HUDEP-2 (cell line): ENCODE data around the gene ENAM.
"Not testable (repeated sequence)": the region's sequence is repeated elsewhere in the genome, so short reads cannot be mapped to it uniquely, and the experiment has no call there.

Source experiments
- DNase-seq, 76 experiments: peaks; one replicate each; lab custom pipeline; 2025; ENCODE audit not compliant: unreplicated experiment in 76 of 76; lab: John Stamatoyannopoulos, UW

The ENAM gene

DNA sequence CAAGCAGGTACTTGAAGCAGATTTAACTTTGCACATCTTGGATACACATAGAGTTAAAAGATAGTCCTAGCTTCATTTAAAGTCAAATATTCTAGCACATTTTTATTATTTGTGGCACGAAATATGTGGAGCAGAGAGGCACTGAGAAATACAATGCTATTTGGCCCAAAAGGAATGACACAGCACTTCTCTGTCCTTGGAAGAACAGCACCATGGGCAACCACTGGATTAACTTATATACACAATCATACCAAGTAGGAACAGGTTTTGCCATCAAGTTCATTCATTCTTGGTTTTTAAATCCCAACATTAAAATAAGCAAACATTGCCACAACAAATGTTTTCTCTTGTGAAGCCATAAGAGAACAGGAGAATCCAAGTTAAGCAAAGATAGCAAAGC, 924 bp upstream of the ENAM start:
- no peak for DNase-seq

DNA sequence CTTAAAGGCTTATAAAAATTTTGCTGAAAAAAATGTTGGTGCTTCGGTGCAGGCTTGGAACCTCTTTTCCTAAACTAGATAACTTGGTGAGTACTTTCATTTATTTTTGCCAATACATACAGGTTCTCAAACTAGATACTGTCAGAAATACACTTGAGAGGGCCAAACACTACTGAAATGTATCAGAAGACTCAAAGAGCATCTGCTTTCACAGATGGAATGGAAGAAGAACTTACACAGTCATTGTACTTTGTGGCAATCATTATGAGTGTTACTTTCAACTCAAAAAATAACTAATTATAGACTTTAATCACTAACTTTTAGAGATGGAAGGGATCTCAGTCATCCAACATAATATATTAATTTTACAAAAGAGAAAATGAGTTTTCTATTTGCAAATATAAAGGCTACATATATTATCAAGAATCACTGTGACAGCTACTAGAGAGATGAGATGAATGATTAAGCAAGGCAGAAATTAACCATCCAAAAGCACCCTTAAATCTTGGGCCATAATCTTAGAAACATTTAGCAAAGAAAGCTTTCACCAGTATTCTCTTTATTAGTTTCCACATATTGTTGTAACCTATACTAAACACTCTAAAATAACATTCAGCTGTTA, 1.0 kb downstream of the ENAM start:
- DNase-seq = no peak

DNA sequence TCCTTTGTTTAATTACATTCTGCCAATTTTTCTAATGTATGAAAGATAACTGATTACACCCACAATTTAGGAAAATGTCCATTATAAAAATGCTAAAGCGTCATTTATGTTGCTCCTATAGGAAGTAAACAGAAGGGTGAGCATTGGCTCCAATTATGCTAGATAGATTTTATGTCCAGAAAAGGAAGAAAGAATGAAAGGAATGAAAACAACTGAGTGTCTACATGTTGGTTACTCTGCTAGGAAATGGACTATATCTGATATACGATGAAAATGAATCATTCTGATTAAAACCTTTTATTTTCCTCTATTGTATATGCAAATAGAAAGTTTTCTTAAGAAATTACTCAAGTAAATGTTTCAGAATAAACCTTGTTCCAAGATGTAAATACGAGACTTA, 1.6 kb downstream of the ENAM start:
- DNase-seq = no peak

DNA sequence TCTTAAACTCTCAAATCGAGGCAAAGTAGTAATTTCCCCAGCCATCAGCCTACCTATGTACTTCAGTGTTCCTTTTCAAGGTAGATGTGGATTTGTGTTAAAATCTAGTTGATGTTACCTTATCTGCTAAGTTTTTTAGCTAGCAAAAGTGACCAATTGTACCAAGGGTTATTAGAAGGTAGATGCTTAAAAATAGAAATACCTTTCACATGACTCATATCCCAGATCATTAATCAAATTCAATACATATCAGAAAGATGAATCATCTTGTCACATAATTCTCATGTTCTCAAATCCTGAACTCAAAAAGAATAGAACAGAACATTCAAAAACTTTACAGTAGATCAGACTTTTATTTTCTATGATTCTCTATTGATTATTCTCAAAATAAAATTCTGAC, 3.5 kb downstream of the ENAM start:
- DNase-seq = no peak

DNA sequence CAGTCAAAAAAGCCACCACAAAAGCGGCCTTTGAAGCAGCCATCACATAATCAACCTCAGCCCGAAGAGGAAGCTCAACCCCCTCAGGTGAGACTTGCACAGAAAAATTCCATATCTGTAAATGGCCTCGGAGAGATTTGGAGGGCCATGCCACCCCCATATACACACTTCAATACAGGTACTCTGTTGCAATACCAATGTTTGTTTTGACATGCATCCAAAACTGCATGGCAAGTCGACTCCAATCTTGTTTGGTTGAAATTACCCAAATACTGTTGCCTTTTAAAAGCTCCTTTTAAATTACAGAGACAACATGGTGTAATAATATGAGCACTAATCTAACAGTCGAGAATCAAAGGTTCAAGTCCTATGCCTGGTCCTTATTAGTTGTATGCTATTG, 5.9 kb downstream of the ENAM start:
- no peak for DNase-seq

DNA sequence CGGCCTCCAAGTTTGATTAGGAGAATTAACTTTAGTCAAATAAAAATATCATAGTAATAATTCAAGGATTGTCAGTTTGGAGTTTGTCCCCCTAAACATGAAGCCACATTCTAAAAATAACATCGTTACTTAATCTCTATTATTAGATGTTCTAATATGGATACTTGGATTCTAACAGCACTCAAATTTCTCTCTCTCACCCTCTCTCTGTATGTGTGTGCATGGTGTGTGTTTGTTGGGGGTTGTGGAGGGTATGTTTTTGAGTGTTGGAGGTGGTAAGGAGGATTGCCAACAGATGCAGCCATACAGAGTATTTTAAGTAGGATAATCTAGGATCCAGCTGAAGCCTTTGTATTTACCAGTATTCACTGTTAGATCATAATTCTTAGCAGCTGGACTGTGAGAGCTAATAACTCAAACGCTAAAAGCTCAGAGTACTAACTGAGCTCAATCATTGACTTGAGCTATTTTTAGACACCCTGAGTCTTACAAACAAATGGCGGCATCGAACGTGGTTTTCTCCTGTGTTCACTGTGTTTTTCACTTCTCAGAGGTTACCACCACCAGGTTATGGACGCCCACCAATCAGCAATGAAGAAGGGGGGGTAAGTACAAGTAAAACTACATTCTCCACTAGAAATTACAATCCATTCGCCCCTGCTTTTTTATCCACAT, 8.8 kb downstream of the ENAM start:
- no peak for DNase-seq

DNA sequence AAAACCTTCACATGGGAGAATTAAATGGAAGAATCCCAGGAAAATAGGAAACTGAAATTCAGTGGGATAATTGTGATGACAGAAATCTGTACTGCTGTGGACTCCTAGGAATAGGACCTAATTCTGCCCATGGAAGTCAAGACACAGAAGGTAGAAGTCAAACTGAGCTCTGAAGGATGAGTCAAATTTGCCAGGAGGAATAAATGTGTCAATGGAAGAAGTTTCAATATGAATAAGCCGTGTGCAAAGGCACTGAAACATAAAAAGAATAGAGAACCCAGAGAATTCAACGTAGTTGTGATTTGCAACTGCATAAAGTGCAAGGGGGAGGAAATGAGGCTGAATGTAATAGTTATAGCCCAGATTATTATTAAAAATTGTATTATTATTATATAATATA, 11.6 kb downstream of the ENAM start:
- no peak for DNase-seq

DNA sequence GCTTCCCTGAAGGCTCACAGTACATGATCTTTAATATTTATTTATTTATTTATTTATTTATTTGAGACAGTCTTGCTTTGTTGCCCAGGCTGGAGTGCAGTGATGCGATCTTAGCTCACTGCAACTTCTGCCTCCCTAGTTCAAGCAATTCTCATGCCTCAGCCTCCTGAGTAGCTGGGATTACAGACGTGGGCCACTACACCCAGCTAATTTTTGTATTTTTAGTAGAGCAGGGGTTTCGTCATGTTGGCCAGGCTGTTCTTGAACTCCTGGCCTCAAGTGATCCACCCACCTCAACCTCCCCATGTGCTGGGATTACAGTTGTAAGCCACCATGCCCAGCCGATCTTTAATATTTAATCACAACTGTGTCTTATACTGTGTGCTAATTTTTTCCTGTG, 22.2 kb downstream of the ENAM start:
- DNase-seq = not testable (repeated sequence)

DNA sequence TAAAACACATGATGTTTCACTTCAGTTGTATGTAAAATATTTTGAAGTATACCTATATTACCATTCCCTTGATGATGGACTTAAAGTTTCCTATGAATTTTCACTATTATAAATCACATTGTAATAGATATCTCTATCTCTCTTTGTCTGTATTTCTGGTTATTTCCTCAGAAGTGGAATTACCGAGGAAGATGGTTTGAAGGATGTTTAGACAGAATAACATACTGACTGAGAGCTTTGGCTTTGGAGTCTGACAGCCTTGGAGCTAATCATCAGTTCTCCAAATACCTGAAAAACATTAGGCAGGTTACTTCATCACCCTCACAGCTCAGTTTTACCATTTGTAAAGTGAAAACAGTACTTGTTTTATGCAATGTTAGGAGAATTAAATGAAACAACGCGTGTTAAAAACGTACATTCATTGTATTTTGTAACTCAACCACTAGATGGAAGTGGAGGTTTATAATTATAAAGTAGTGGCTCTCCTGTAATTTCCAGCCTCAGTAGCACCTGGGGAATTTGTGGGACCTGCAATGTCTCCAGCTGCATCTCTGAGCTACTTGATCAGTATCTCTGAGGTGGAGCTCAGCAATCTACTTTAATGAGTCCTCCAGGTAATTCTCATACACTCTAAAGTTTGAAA, 23.4 kb downstream of the ENAM start:
- peak in 8 of 76 experiments; percentile 0 to 21 (median 10) for DNase-seq

DNA sequence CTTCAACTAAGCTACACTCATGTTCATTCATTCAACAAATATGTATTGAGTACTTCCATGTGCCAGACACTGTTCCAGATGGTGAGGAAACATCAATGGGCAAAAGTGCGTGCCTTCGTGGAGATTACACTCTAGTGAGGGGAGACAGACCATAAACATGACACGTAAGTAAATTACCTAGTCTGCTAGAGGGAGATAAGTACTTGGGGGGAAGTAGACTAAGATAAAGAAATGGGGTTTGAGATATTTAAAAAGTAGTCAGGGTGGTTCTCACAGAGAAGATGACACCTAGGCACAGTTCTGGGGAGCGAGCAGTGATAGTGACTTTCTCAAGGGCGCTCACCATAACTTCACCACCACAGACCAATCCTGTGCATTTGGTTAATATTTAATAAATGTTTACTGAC, 26.1 kb downstream of the ENAM start:
- peak in 16 of 76 experiments; percentile 0 to 52 (median 9) for DNase-seq

DNA sequence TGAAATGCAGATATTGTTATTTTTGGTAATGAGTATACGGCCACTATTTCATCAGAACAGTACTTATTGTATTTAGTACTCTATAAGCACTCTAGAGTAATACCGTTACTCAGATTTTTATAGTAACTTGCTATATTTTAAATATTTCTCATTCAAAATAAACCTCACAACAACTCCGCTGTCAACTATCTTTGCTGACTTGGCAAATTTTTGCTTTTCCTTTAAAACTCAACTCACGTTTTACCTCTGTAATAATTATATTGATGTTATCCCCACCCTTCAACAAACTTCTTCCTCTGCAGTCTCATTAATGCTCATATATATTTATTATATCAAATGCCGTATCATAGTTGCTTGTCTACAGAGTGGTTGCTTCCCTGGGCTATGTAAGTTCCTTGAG, 28.8 kb downstream of the ENAM start:
- DNase-seq = no peak

DNA sequence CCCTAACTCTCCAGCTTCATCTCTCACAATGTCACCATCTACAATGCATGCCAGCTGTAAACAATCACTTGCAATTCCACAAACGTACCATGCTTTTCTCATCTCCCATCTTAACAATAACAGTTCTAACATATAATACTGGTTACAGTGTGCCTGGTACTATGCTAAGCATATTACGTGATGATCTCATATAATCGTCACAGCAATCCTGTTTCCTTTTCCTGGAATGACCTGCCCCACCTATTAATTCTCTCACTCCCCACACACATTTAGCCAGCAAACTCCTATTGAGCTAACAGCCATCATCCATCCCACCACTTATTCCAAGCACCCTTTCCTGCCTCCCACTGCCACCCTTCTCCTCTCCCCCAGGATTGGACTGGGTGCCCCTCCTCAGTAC, 29.9 kb downstream of the ENAM start:
- DNase-seq = no peak

DNA sequence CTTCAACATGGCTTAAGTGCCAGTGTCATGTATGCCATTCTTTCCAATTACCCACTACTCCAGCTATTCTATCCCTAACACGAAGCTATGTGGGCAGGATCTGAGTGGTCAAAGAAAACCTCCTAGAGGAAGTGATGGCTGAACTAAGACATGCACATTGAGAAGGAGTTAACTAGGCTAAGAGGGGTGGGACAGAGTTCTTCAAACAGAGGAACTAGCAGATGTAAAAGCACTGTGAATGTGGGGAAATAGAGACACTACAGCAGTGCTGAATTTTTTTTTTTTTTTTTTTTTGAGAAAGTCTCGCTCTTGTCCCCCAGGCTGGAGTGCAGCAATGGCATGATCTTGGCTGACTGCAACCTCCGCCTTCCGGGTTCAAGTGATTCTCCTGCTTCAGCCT, 31.6 kb downstream of the ENAM start:
- no peak for DNase-seq

DNA sequence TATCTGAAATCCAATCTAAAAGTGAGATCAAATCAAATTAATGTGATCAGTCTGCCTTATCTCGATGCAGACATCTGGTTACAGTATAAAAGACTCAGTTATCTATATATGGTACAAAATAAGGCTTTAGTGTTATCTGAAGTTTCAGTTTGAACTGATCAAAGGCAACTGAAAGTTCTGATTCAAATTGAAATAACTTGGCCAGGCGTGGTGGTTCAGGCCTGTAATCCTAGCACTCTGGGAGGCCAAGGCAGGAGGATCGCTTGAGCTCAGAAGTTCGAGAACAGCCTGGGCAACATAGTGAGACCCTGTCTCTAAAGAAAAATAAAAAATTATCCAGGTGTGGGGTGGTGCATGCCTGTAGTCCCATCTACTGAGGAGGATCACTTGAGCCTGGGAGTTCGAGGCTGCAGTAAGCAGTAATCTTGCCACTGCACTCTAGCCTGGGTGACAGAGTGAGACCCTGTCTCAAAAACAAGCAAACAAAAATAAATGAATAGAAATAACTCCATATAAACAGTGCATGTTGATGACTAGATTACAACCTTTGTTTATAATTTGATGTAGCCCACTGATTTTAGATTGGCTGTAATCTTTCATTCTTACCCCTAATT, 32.9 kb downstream of the ENAM start:
- not testable (repeated sequence) for DNase-seq

DNA sequence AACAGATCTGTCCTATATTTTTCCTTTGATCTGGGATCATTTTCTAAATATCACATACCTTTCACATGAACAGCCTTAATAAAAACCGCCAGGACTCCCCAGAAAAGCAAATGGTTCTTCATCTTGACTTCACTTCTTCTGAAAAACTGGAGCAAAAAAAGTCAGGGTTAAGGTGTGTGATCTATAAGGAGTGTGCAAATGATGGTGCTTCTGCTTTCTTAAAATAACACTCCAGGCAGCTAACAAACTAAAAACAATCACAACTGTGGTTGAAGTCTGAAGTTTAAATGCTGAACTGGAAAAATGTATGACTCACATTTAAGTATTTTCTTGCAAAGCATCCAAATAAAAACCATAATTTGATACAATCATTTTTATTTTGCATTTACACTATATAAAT, 37.8 kb downstream of the ENAM start, which contains the start of gene JCHAIN:
Gene JCHAIN (minus strand): TSS at position 140 of the 400 bp plus-strand sequence. CDS start 18 bp downstream, at position 122.
- DNase-seq = no peak

DNA sequence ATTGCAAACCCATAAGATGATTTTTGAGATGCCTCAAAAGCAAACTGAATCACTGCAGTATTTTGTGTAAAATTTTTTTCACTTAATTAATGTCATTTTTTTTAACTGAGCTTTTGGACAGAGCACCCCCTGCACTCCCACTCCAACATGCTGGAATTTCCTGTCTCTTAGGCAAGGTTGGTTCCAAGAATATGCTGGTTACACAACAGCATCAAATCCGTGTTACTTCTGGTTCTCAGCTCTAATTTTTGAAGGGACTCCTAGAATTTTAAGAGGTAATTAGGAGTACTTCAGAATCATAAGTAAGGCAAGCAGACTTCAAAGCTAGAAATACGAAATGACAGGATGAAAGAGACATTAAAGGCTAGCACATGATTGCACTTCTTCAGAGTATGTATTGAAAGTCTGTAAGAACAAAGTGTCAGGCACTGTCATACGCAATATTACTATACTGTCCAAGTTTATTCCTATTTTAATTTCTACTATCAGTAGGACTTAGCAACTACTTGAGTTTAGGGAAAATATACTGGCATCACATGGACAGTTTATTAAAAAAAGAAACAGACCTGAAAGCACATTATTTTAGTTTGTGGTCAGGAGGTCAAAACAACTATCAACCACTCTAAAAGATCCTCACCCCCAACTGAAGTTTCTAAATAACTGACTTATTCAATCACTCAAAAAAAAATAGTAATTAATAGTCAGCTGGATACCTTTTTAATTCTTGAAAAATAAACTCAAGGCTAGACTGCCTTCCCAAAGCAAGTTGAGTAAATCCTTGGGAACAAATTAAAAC, 39.4 kb downstream of the ENAM start:
- no peak for DNase-seq

DNA sequence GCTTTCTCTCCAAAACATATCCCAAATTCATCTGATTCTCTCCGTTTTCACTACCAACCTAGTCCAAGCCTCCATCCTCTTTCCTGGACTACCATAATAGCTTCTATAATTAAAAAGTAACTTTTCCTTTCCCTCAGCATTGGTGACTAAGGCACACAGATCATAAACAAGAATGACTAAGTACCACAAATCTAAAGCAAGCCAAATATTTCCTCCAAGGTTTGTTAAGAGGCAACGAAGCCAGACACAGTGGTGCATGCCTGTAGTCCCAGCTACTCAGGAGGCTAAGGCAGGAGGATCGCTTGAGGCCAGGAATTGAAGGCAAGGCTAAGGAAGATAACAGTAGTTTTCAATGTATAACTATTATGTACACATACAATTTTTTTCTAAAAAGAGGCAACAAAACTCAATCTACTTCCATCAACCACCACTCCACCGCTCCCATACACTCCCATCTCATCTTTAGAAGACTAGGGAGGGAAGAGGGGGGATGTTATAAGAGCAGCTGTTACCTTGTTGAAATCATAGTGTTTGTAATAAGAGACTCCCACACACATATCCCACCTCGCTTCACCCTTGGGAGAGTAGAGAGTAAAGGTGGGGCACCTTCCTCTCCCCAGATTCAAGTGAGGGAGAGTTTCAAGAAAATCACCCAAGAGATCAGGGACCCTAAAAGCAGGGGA, 41.9 kb downstream of the ENAM start:
- no peak for DNase-seq

DNA sequence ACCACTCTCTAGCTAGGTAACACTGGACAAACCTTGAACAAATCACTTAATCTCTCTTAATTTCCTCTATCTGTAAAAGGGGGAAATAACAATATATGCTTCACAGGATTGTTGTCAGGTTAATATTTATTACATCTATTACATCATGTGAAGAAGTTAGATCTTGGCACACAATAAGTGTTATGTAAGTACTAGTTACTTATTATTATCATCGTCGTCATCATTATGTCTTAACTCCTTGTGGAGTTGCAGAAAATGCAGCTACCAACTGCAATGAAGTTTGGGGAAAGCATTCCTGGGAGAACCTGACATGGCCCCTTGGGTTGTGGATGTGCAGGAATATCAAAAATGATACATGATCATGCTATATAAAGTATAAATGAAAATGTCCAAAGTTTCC, 42.5 kb downstream of the ENAM start:
- no peak for DNase-seq

DNA sequence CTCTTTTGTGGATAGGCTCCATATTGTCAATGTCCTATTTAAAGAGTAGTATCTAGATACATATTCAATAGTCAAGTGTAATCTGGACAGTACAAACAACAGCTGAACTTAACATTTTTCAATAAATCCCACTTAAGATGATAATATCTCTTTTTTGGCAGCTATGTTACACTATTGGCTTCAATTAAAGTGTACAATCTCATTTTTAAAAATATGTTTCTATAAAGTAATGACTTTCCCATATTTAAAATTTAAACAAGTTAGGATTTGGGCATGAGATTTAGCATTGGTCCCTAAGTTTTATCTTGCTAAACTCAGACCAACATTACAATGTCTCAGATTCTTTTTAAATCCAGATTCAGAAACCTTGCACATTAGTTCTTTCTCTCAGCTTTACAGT, 45.6 kb downstream of the ENAM start:
- DNase-seq = no peak

DNA sequence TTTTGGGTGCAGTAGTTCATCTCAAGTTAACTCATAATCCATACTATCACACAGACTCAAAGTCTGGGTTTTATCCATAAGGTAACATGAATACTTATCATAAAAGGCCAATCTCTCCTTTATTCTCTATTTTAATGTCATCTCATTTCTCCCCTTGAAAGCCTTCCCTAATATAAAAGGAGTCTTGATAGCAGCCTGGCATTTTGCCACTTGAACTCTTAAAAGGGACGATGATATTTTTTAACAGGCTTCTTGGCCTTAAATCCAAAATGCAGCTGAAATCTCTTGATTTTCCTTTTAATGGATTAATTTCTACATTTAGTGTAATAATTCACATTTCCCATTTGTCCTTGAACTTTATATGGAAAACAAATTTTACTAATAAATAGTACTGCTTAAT, 46.2 kb downstream of the ENAM start:
- no peak for DNase-seq
